Epithelial cell of proximal tubule (primary cell): ENCODE data around the gene TMEM123. TPM values are rescaled to one million over a fixed set of nuclear protein-coding genes. Genes with fewer than 3 reads are reported as not detected.
A peak's percentile ranks its signal among the peaks of the same experiment; 100 is the strongest.

Source experiments
- DNase-seq: peaks from one replicate; pipeline ENCODE4 v3.0.0-alpha.2; 2011; ENCODE audit warnings: low read depth
- H3K4me3 ChIP-seq: 2 replicates; pipeline ENCODE4 v1.5.1; 2011; ENCODE audit warnings: low read depth, mild to moderate bottlenecking, low read length
- CTCF ChIP-seq: conservative IDR thresholded peaks from 2 replicates; pipeline ENCODE4 v1.5.1; 2012; ENCODE audit warnings: low read depth, mild to moderate bottlenecking, low read length
- total RNA-seq: library from RNA; depleted of rRNA; stranded (reverse); fragments of >200 nt; gene quantifications from 2 replicates; pipeline ENCODE4 v1.2.3, GENCODE V29; 2015

Gene TMEM123
- total RNA-seq, 1 donor from 2014 or later: 137 TPM

GRCh38 chr11:102390667-102391465 is 61.7 kb downstream of the TMEM123 start:
- TF ChIP-seq CTCF: peak; percentile 96
- peak; percentile 18 for DNase-seq
- no peak overlapping the region for H3K4me3 ChIP-seq

GRCh38 chr11:102389253-102389652 is 63.3 kb downstream of the TMEM123 start:
- peak; percentile 18 for DNase-seq
- TF ChIP-seq CTCF: no peak
- H3K4me3 ChIP-seq: no peak overlapping the region

GRCh38 chr11:102387043-102387781 is 65.4 kb downstream of the TMEM123 start:
- DNase-seq: no peak
- no peak for TF ChIP-seq CTCF
- H3K4me3 ChIP-seq: no peak overlapping the region

- TF ChIP-seq CTCF: no peak
- no peak for DNase-seq
- H3K4me3 ChIP-seq: no peak overlapping the region
These were observed 66.3 kb downstream of the TMEM123 start for GRCh38 chr11:102386136-102386734.

- no peak overlapping the region for H3K4me3 ChIP-seq
- TF ChIP-seq CTCF: no peak
- DNase-seq: no peak
These were observed 67.2 kb downstream of the TMEM123 start for GRCh38 chr11:102385085-102386007.

- H3K4me3 ChIP-seq: no peak overlapping the region
- TF ChIP-seq CTCF: no peak
- DNase-seq: no peak
These were observed 68.0 kb downstream of the TMEM123 start for GRCh38 chr11:102384419-102385079.
